NCI-H146 treated with DMSO at 0.1 percent for 48 hours (cell line): Measurements from ENCODE around the gene HMGXB3.

Experiments used
- DNase-seq: peaks from one replicate; lab custom pipeline; 2025; ENCODE audit not compliant: unreplicated experiment; lab: John Stamatoyannopoulos, UW

The HMGXB3 gene

DNA sequence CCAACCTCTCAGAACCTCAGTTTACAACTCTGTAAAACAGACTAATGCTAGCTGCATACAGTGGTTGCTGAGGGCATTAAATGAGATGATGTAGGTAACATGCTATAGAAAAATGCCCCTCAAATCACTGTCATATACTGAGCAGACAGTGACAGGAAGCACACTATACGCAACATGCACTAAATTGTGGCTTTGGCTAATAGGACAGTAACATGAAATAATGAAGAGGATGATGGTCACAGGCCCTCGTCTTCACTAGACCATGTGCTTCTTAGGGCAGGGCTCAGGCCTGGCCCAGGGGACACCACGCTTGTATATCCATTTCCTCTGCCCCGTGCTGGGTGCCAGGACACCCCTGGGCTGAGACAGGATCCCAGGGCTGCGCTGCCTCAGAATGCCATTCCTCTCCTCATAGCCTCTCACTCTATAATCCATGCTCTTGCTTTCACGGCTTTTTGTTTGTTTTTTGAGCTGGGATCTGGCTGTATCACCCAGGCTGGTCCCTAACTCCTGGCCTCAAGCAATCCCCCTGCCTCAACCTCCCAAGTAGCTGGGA lies 66.9 kb downstream of the HMGXB3 start:
- DNase-seq, result no peak

DNA sequence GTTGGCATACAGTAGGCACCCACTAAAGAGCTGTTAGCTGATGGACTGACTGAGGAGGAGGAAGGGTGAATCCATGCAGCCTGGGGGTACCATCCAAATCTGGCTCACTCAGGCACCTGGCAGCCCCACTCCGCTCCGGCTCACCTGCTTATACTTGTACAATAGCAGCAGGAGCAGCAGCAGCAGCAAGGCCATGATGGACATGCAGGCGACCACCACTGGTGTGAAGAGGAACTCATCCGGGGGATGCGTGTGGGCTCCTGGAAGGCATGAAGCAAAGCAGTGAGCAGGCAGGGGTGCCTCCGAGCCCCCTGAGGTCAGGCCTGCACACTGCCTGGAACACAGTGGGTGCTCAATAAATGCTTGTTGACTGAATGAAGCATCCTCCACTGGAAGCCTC lies 67.5 kb downstream of the HMGXB3 start:
- DNase-seq, result no peak

DNA sequence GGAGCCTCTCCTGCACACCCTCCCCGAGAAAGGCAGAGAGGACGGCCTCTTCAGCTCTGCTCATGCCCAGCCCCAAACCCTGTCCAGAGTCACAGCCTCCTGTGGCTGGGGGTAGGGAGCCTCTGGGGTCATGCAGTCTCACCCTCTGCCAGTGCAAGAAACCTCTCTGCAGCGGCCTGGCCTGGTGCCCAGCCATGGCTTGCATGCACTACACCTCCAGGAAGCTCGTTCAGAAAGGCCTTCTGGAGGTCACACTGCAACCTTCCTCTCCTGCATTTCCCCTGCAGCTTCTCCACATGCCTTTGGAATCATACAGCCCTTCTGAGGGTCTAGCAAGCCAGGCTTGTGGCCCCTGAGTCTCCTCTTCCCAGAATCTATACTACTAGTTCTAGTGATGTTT lies 67.9 kb downstream of the HMGXB3 start:
- DNase-seq, result no peak

DNA sequence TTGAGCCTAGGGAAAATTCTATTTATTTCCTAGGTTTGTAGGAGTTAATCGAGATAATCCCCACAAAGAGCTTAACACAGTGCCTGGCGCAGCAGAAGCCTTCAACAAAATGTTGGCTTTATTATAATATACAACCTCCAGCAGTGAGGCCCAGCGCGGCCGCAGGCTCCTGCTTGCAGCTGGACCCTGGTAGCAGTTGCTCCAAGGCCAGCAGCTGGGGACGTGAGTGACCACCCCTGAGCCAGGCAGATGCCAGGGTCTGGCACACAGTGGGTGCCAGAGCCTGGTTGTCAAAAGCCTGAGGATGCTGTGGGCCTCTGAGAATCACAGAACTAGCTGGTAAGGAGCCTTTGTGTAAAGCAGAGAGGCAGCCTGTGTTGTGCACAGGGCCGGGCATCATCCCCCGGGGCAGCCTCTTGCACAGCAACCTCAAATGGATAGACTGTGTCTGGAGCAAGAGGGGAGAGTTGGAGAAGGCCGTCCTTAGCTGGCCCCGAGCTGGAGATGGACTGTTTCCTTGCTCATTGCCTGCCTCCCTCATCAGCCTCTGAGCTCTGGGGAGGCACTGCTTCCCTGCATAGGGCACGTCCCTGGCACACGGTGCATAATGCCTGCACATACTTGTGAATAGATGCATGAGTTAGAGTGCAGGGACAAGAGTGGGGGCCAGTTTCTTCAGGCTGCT lies 68.6 kb downstream of the HMGXB3 start:
- no peak for DNase-seq

DNA sequence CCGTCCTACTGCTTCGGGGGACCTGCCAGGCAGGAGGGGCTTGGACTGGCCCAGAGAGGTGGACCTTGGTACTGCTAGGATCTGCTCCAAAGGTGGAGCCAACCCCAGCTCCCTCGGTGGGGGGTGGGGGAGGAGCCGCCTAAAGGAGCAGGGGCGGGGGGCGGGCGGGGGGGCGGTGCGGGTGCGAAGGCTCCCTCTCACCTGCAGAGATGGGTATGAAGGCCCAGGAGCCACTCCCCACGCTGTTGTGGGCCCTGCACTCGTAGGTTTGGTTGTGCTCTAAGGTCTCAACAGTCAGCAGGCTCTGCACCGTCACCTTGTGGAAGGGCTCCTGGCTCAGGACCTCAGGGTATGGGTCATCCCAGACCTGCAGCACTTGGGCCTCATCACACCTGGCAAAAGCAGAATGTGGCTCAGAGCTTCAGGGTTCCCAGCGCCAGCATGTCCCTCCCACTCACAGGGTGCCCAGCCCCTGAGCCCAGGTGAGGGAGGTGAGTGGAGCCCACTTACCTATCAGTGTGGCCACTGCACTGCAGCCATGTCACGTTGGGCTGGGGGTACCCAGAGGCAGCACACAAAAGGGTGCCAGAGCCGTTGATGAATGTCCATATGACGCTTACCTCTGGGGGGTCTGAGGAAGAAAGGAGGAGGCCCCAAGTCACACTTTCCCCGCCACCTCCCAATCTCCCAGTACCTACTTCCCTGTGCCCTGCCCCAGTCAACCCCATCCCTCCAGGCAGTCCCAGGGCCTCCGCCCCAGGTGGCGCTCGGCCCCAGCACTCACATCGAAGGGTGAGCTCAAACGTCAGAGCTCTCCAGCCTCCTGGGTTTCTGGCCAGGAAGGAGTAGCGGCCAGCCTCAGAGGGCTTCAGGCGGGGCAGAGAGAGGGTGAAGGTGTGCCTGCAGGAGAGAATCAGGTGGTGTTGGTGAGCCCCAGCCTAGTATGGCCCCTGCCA lies 69.4 kb downstream of the HMGXB3 start:
- DNase-seq, result no peak

DNA sequence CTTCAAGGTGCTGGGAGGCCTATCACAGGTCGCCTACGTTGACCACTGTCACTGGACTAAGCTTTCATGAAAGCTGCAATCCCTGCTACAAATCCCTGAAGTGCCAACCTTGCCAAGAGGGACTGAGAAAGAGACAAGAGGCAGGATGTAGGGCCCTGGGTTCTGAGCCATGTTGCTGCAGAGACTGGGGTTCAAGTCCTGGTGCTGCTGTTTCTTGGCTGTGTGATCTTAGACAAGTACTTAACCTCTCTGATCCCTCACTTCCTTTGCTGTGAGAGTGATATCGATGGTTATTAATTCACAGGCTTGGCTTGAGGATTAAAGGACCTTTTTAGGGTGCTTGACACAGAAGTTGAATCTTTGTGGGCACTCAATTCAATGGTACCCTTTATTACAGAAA lies 70.3 kb downstream of the HMGXB3 start:
- no peak for DNase-seq

DNA sequence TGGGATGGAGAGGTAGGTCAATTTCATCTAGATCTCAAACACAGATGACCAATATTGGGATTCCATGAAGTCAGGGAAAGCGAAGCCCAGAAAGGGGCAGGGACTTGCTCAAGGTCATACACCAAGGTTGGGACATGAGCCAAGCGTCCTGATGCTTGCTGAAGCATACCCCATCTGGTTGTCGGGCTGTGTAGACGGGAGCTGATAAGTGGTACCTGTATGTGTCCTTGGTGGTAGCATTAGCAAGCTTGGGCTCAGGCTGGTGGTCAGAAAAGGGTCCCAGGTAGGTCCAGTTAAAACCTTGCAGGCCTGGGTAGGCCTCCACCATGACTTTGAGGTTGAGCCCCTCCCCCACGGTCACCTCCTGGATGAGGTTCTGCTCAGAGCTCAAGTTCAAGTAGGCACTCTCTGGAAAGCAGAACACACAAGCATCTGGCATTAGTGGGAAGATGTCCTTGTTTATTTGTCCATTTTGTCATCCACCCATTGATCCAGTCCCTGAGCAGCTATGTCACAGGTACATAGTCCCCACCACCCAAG lies 72.6 kb downstream of the HMGXB3 start:
- no peak for DNase-seq

DNA sequence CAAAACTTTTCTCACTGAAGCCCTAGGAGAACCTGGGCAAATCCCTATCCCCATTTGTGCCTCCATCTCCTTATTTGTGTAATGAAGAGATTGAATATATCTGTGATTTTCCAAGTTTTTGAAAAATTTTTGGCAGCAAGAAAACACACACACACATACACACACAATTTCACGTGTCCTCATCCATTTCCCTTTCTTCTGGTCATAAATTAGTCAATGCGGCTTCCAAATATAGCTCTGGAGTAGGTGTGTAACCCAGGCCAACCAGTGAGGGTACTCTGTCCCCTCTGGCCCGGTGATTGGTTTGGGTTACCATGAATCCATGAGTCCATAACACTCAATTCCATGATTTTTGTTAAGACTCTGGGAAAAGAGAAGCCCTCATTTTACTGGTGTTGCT lies 73.1 kb downstream of the HMGXB3 start:
- no peak for DNase-seq

DNA sequence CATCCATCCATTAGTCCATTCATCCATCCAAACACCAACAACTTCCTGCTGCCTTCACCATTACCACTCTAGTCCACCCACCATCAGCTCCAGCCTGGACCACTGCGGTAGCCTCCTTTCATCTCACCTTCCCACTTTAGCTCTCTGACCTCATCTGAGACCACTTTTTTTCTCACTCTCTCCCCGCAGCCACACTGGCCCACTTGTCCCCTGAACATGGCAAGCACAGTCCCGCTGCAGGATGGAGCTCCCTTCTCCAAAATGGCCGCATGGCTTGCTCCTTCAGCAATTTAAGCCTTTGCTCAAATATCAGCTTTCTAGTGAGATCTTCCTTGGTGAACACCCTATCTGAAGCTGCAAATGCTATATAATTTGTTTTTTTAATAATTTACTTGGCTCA lies 74.7 kb downstream of the HMGXB3 start:
- DNase-seq, result no peak

DNA sequence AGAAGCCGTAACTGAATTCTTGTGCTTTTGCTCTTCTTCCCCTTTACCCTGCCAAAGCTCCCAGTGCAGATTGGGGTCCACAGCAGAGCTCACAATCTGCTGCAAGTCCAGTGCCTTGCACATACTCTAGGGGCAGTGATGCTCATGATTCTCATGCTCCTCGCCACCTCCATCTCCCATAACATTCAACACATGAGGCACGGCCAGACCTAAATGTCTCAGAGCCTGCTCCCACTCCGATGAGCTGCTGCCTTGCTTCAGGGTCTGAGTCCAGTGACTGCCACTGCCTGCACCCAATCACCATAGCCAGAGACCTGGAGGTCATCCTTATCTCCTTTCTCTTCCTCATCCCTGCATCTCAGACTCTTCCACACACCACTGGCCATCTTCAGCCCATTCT lies 75.3 kb downstream of the HMGXB3 start:
- no peak for DNase-seq

DNA sequence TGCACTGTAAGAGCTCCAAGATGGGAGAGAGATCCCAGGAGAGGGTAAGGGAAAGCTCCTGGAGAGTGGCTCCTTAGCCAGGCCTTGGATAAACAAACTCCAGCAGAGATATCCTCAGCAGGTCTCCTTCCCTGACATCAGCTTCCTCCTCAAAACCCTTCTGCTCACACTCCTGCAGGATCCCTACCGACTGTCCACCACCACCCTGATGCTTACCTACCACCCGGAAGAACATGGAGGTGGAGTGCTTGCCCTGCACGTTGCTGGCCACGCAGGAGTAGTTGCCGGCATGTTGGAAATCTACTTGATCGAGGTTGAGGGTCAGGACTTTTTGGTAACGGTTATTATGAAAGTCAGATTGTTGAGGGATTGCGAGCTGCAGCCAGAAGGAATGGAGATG lies 76.5 kb downstream of the HMGXB3 start:
- no peak for DNase-seq

DNA sequence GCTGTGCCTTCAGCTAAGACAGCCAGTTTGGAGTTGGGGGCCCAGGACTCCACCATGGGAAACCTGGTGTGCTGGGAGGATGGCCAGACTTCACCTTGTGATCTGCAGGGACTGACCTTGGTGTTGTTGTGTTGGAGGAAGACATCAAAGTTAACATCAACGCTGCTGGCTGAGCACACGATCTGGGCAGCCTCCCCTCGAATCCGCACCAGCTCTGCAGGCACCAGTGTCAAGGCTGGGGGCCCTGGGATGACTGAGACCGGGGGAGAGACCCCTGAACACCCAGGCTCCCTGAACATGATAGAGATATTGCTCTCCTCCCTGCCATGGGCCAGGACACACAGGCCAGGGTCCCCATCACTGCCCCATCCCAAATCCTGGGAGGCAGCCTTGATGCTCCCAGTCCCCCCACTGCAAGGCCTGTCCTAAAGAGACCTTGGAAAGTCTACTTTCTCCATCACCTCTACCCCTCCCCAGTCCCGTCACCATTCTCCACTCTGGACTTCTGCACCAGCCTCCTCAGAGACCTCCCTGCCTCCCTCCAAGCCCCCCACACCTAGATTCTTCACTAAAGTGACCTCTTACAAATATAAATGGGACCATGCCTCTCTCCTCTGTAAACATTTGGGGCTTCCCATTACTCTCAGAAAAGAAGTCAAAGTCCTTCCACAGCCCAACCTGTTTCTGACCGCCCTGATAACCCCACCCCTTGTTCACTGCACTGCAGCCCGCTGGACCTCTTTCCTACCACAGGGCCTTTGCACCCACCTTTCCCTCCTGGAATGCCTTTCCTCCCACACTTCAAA lies 77.7 kb downstream of the HMGXB3 start:
- DNase-seq, result no peak

DNA sequence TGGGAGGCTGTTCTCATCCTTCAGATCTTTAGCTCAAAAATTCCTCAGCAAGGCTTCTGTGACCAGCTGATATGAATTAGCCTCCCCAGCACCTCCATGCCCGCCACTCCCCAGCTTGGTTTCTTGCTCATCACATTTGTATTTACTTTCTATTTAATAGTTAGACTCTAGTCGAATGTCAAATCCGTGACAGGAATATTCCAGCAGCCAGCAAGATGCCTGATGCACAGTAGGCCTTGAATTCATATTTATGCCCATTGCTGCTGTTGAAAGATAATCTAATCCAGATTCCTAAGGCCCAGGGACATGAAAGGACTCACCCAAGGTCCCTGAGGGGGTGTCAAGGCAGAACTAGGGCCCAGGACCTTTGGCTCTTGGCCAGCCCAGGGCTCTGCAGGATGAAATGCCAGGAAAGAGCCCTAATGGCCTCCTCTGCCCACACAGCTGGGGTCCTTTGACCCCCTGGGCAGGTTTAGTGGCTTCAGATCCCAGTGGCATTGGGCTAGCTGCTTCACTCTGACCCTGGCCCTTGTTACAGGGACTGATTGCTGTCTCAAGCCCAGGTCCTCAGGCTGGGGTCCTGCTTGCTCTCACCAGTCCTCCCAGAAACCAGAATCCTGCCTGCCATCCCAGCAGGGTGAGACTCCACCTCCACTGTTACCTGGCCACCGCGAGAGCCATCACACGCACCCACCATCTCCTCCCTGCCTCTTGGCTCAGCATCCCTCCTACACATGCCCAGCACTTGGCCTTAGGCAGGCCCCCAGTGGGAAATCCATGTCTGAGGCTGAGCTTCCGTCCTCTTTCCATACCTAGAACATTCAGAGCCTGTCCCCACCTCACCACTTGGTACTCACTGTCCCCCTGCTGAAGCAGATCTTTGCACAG lies 78.5 kb downstream of the HMGXB3 start:
- no peak for DNase-seq

DNA sequence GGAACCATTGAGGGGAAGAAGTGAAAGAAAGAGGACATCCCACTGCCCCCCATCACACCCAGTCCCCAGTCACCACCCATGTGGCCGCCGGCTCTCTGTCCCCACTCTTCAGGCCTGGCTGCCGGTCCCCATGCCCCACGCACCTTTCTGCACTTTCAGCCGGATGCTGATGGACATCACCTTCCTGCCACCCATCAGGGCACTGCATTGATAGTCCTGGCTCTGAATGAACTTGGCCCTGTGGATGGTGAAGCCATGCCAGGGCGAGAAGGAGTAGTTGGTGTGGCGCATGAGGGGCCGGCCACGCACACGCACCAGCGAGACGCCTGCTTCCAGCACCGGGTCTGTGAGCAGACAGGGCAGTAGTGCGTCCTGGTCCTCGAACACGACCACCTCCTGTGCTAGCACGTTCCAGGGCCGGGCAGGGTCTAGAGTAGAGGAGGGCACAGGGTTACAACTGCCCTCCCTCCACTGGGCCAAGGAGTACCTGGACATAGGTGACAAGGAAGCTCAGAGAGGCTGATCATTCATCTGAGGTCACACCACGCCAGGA lies 79.4 kb downstream of the HMGXB3 start:
- DNase-seq, result no peak

DNA sequence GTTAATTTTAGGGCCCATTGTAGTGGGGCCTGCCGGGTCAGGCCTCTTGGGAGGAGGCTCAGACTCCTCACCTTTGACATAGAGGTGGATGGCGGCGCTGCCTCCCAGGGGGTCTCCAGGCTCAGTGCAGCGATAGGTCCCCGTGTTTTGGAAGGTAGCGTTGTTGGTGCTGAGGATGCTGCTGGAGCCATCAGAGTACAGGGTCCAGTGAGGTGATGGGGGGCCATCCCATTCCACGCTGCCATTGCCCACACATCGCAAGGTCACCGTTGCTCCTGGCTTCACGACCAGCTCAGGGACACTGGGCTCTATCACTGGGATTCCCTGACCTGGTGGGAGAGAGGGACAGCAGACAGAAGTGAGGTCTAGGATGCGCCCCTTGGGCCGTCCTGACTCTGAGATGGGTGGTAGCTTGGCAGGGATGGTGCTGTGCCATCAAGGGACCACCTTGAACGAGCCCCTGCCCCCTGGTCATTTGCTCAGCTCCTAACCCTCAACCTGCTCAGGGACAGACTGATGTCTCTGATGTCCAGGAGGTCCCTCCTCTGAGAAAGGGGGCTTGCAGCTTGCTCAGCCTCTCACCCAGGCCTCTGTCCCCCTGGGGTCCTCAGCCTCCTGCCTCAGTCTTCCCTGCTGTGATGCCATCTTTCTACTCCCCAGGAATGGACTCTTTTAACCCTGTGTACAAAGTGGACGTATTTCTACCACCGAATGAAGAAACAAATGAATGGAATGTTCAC lies 80.3 kb downstream of the HMGXB3 start:
- no peak for DNase-seq

DNA sequence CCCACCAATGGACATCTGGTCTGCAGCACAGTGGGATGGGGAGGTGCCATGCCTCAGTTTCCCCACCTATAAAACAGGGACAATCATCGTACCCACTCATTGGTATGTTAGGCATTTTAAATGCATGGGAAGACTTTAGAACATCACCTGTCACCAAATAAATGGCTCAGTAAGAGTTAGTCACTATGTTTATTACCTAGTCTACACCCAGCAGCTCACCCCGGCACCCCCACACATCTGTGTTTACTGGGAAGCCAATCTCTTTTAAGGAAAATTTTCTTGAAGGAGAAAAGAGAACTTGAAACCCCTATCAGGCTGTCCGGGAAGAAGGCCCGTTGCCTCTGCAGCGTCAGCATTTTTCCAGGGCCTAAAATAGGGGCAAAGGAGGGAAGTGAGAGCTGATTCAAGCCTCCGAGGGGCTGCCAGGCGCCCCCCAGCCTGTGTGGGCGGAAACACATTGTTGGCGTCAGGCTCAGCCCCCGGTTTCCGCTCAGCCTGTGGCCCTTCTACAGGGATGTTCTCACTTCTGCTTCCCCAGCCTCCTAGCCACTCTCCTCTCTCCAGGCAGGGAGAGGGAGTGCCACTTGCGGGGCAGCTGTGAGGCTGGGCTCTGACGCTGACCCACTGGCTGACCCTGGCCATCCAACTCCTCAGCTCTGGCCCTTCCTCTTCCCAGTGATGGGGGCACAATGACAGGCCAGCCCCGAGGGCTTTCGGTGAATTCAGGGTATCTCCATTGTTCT lies 81.2 kb downstream of the HMGXB3 start:
- DNase-seq, result no peak

DNA sequence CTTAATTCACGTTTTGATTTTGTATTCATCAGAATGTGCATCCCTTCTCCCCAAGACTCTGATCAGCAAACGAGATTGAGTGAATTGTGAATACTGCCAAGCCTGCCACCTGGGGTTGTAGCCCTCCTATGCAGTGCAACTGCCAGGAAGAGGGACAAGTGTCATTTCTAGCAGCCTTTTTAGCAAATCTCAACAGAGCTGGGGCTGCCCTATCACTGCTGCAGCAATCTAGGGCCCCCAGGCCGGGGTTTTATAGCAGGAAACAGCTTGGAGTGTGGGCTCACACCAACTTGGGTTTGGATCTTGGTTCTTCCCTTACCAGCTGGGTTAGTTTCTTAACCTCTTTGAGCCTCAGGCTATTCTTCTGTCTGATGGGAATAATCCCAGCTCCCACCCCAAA lies 81.8 kb downstream of the HMGXB3 start:
- DNase-seq, result no peak

DNA sequence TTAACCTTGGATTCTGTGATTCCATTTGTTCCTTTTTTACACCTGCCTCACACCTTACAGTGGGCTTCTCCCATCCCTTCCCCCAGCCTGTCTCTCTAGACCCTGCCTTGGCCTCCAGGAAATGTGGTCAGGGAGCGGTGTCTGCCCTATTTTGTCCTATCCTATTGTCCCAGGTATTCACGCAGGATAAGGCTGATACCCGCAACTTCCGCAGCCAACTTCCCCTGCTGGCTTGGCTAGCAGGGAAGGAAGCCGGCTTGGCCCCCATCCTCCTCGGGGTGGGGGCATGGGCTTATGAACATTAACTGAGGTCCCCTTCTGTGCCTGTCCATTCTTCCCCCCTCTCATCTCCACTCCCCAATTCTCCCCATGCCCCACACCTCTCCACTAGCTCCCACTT lies 82.3 kb downstream of the HMGXB3 start:
- no peak for DNase-seq
